ENCODE data around the gene OVOL1. TPM values are rescaled to one million over a fixed set of nuclear protein-coding genes. Genes with fewer than 3 reads are reported as not detected.

Gene OVOL1
- total and polyA plus RNA-seq, 4 donors: 0.05 TPM; not detected in 3

GRCh38 chr11:65792456-65792855 lies 5.6 kb downstream of the OVOL1 start (continued):
- TF ChIP-seq RXRA (IDR thresholded peaks at IDR 0.05): no peak

DNA sequence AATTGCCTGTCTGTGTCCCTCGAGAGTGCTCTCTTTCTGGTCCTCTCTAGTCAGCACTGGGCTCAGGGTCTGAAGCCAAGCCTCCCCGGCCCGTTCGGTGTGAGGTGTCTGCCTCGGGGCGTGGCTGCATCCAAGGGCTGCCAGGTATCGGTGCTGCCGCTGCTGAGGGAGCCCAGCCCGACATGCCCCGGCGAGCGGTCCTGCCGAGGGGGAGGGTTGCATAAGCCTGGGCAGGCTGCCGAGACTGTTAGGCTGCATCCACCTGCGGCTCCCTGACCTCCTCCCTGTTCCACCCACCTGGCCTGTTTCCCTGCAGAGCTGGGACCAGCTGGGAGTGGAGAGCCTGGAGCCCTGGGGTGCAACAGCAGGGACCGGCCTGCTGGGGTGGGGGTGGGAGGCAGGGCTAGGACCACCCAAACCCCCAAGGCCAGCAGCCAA lies 6.3 kb downstream of the OVOL1 start:
- peak in 1 of 2 donors; percentile 23 for TF ChIP-seq RXRA (IDR thresholded peaks at IDR 0.05)
- TF ChIP-seq SP1 (IDR thresholded peaks at IDR 0.05): no peak
- Histone ChIP-seq H3K27me3 (ENCODE audit: control insufficient read depth in 4 of 4, insufficient read depth in 4 of 4, low read length in 3 of 4) (peaks cover 0 to 3% (median 0%) of the 10 kb centered on the region in 4 donors), H3K36me3 (ENCODE audit: control insufficient read depth in 4 of 4, insufficient read depth in 3 of 4, low read depth in 1 of 4, low read length in 3 of 4) (no peaks in the 10 kb centered on the region), H3K27ac (ENCODE audit: low read depth in 1 of 2, low read length in 2 of 2) (no peak overlapping the region), H3K4me1 (ENCODE audit: control insufficient read depth in 4 of 4, insufficient read depth in 4 of 4, low read length in 3 of 4) (peaks cover 4 to 6% (median 5%) of the 10 kb centered on the region in 4 donors), H3K9me3 (ENCODE audit: control insufficient read depth in 4 of 4, low read length in 3 of 4) (no peaks in the 10 kb centered on the region), H3K4me3 (ENCODE audit: low read depth in 1 of 3, low read length in 3 of 3) (no peak overlapping the region), H3K9ac (ENCODE audit: low read depth in 1 of 2, low read length in 2 of 2) (no peak overlapping the region)
- DNase-seq (ENCODE audit: low spot score): no peak
- 37% methylated on average over 16 of the region's 16 CpGs for WGBS

DNA sequence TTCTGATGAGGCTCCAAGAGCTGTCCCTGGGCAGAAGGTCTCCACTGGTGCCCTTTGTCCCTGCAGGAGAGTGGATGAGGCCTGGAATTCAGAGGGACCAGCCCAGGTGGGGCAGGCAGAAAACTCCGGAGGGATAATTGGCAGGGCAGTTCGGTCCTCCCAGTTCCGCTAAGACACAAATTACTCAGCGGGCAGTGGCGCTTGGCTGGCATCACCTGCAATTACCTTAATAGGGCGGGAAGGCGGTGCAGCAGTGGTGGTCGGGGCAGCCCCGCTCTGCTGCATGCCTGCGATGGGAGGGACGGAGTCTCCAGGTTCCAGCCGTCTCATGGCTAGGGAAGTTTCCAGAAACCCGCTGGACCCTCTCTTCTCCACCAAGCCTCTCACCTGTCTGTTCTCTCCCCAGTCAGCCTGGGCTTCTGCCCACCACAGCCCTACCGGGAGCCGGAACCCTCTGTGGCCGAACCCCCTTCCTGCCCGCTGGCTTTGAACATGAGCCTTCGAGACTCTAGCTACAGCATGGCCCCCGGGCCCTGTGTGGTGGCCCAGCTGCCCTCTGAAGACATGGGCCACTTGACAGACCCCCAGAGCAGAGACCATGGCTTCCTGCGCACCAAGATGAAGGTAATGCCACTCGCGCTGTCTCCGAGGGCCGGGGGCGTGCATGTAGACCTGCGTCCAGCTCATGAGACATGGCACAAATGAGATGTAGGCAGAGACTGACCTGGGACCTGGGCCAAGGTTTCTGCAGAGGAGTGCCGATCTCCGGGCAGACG lies 7.0 kb downstream of the OVOL1 start:
- TF ChIP-seq, protein P1, sequence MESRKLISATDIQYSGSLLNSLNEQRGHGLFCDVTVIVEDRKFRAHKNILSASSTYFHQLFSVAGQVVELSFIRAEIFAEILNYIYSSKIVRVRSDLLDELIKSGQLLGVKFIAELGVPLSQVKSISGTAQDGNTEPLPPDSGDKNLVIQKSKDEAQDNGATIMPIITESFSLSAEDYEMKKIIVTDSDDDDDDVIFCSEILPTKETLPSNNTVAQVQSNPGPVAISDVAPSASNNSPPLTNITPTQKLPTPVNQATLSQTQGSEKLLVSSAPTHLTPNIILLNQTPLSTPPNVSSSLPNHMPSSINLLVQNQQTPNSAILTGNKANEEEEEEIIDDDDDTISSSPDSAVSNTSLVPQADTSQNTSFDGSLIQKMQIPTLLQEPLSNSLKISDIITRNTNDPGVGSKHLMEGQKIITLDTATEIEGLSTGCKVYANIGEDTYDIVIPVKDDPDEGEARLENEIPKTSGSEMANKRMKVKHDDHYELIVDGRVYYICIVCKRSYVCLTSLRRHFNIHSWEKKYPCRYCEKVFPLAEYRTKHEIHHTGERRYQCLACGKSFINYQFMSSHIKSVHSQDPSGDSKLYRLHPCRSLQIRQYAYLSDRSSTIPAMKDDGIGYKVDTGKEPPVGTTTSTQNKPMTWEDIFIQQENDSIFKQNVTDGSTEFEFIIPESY (IDR thresholded peaks at IDR 0.05): no peak
- no peak for TF ChIP-seq CTCF (IDR thresholded peaks at IDR 0.05; ENCODE audit: low read depth, low read length, missing input control)
- TF ChIP-seq FOXA1 (IDR thresholded peaks at IDR 0.05): no peak
- TF ChIP-seq, protein P2, sequence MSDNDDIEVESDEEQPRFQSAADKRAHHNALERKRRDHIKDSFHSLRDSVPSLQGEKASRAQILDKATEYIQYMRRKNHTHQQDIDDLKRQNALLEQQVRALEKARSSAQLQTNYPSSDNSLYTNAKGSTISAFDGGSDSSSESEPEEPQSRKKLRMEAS (IDR thresholded peaks at IDR 0.05): no peak
- TF ChIP-seq NR2F2 (IDR thresholded peaks at IDR 0.05): no peak
- no peak for TF ChIP-seq RAD21 (IDR thresholded peaks at IDR 0.05)
- TF ChIP-seq YY1 (IDR thresholded peaks at IDR 0.05): no peak
- TF ChIP-seq REST (IDR thresholded peaks at IDR 0.05): no peak
- TF ChIP-seq JUND (IDR thresholded peaks at IDR 0.05): no peak
- no peak for TF ChIP-seq SP1 (IDR thresholded peaks at IDR 0.05)
- no peak for TF ChIP-seq TAF1 (conservative IDR thresholded peaks at IDR 0.05)
- no peak for TF ChIP-seq HNF4A (conservative IDR thresholded peaks at IDR 0.05)
- TF ChIP-seq HNF4G (IDR thresholded peaks at IDR 0.05): no peak
- no peak for TF ChIP-seq EGR1 (IDR thresholded peaks at IDR 0.05; ENCODE audit: low read depth in 2 of 2)
- TF ChIP-seq, protein P3, sequence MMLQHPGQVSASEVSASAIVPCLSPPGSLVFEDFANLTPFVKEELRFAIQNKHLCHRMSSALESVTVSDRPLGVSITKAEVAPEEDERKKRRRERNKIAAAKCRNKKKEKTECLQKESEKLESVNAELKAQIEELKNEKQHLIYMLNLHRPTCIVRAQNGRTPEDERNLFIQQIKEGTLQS (IDR thresholded peaks at IDR 0.05): no peak
- no peak for TF ChIP-seq RXRA (IDR thresholded peaks at IDR 0.05)
- no peak for TF ChIP-seq GABPA (IDR thresholded peaks at IDR 0.05 in 1 of 2, conservative IDR thresholded peaks at IDR 0.05 in 1 of 2)
- TF ChIP-seq FOXA2 (IDR thresholded peaks at IDR 0.05): no peak
- Histone ChIP-seq H3K4me1 (ENCODE audit: control insufficient read depth in 4 of 4, insufficient read depth in 4 of 4, low read length in 3 of 4) (no peaks in the 10 kb centered on the region), H3K27ac (ENCODE audit: low read depth in 1 of 2, low read length in 2 of 2) (no peak overlapping the region), H3K9ac (ENCODE audit: low read depth in 1 of 2, low read length in 2 of 2) (no peak overlapping the region), H3K4me3 (ENCODE audit: low read depth in 1 of 3, low read length in 3 of 3) (no peak overlapping the region), H3K36me3 (ENCODE audit: control insufficient read depth in 4 of 4, insufficient read depth in 3 of 4, low read depth in 1 of 4, low read length in 3 of 4) (no peaks in the 10 kb centered on the region), H3K9me3 (ENCODE audit: control insufficient read depth in 4 of 4, low read length in 3 of 4) (no peaks in the 10 kb centered on the region), H3K27me3 (ENCODE audit: control insufficient read depth in 4 of 4, insufficient read depth in 4 of 4, low read length in 3 of 4) (no peaks in the 10 kb centered on the region)
- 91% methylated on average over 29 of the region's 29 CpGs for WGBS
- DNase-seq (ENCODE audit: low spot score): no peak

Measured in liver (tissue), 9 donors.